Body of pancreas (tissue), 4 donors: Measurements from ENCODE around the gene GUCA2A. TPM values are rescaled to one million over a fixed set of nuclear protein-coding genes. Genes with fewer than 3 reads are reported as not detected.

Experiments used
- ATAC-seq: fragments of 150-250 bp; one replicate; pipeline ENCODE4 v1.9.1; 2016
- DNase-seq, 4 donors: peaks; one replicate each; pipeline ENCODE4 v3.0.0-alpha.2; 2019
- H3K27ac ChIP-seq, 4 donors: fragments of 200-600 bp; sonication (generic); 1 replicate in 3 of 4; 2 replicates in 1 of 4; pipeline versions ENCODE4 v1.5.1 to v1.6.1; 2016 to 2019; ENCODE audit warnings: mild to moderate bottlenecking in 1 of 4, mixed read lengths in 1 of 4, moderate library complexity in 1 of 4
- H3K27me3 ChIP-seq, 2 donors: fragments of 200-600 bp; sonication (generic); one replicate each; pipeline ENCODE4 v1.6.0; 2016; ENCODE audit warnings: mild to moderate bottlenecking in 1 of 2
- H3K36me3 ChIP-seq, 2 donors: fragments of 200-600 bp; sonication (generic); replicated peaks in 1 of 2; 2 replicates each; pipeline ENCODE4 v1.5.1; 2016; ENCODE audit warnings: low read depth in 2 of 2; ENCODE audit not compliant: insufficient read depth in 1 of 2
- H3K4me1 ChIP-seq: fragments of 200-600 bp; sonication (generic); one replicate; pipeline ENCODE4 v1.6.0; 2016
- H3K4me3 ChIP-seq, 2 donors: fragments of 200-600 bp; sonication (generic); 1 replicate in 1 of 2; 2 replicates in 1 of 2; pipeline ENCODE4 v1.5.1; 2016 to 2019
- H3K9me3 ChIP-seq, 3 donors: fragments of 200-600 bp; sonication (generic); 1 replicate in 2 of 3; 2 replicates in 1 of 3; pipeline ENCODE4 v1.5.1; 2016
- POLR2A ChIP-seq, 3 donors: fragments of 450-650 bp; IDR thresholded peaks; one replicate each; pipeline ENCODE4 v1.6.1; 2016; ENCODE audit warnings: antibody characterized with exemption in 3 of 3, mild to moderate bottlenecking in 2 of 3
- WGBS, 2 donors: methylation state at CpG; one replicate each; pipeline ENCODE4 v1.1.5; 2017; 5-methylcytosine and 5-hydroxymethylcytosine counted together
- intact Hi-C: fragments of 100-400 bp; cut with DNase I; formaldehyde crosslinking; loops from one replicate; pipeline ENCODE4 v1.15.1; 2023
- total RNA-seq, 2 donors: library from RNA; depleted of rRNA; stranded (reverse); fragments of >200 nt; gene quantifications; one replicate each; pipeline ENCODE4 v1.1.0, GENCODE V29; 2016
- TF ChIP-seq, protein P1 (sequence below), 7 experiments: fragments of 450-650 bp in 4 of 7; fragments of 200-600 bp in 3 of 7; sonication (generic) in 3 of 7; IDR thresholded peaks; one replicate each; pipeline ENCODE4 v1.5.1; 2016 to 2019; ENCODE audit warnings: antibody characterized with exemption in 7 of 7

GUCA2A gene
- total RNA-seq, 2 donors from 2014 or later: not detected

DNA sequence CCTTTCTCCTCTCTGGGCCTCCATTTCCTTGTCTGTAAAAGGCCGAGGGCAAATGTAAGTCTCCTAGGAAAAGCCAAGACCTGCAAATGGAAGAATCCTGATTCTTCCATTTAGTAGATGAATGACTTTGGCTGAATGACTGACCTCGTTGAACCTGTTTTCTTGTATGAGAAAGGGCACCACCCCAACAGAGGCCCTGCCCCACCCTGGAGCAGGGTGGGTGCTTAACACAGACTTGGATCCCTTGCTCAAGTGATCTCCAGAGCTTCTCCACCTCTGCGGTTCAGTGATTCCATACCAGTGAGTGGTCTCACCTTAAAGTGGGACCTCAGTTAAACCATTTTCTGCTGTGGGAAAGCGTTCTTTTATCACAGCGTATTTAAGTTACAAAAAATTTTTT lies 50.3 kb downstream of the GUCA2A start:
- H3K36me3 ChIP-seq: no peaks in the 10 kb centered on the region
- no peaks in the 10 kb centered on the region for H3K4me1 ChIP-seq
- WGBS, 2 donors: 82 to 83% methylated on average over 5 of the region's 5 CpGs
- TF ChIP-seq POLR2A (IDR thresholded peaks at IDR 0.05): no peak
- TF ChIP-seq, protein P1, sequence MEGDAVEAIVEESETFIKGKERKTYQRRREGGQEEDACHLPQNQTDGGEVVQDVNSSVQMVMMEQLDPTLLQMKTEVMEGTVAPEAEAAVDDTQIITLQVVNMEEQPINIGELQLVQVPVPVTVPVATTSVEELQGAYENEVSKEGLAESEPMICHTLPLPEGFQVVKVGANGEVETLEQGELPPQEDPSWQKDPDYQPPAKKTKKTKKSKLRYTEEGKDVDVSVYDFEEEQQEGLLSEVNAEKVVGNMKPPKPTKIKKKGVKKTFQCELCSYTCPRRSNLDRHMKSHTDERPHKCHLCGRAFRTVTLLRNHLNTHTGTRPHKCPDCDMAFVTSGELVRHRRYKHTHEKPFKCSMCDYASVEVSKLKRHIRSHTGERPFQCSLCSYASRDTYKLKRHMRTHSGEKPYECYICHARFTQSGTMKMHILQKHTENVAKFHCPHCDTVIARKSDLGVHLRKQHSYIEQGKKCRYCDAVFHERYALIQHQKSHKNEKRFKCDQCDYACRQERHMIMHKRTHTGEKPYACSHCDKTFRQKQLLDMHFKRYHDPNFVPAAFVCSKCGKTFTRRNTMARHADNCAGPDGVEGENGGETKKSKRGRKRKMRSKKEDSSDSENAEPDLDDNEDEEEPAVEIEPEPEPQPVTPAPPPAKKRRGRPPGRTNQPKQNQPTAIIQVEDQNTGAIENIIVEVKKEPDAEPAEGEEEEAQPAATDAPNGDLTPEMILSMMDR (IDR thresholded peaks at IDR 0.05): no peak
- H3K4me3 ChIP-seq: no peak overlapping the region
- H3K27me3 ChIP-seq: no peaks in the 10 kb centered on the region
- no peaks in the 10 kb centered on the region for H3K9me3 ChIP-seq
- H3K27ac ChIP-seq: no peak overlapping the region
- intact Hi-C loops: no loop called here
- DNase-seq: no peak
- ATAC-seq: no peak

Other genes with a start within 250 kb of the GUCA2A start
- 1 to 10 TPM; 3.4 to 4.0 TPM for gene HIVEP3, start 245.8 kb downstream of the GUCA2A start, total RNA-seq
- not detected for gene GUCA2B, start 11.3 kb downstream of the GUCA2A start, total RNA-seq
- 10 to 100 TPM; 25.2 to 50.4 TPM for gene FOXJ3, start 170.5 kb upstream of the GUCA2A start, total RNA-seq
- gene RIMKLA, start 216.0 kb upstream of the GUCA2A start, total RNA-seq: 1 to 10 TPM in 1 of 2 donors, under 1 TPM in 1; 0.99 to 1.6 TPM